PC-9 (cell line): ENCODE measurements around the gene B3GAT1.

Experiments used
- EZH2 ChIP-seq: fragments of 200-600 bp; sonication (generic); IDR thresholded peaks from 2 replicates; pipeline ENCODE4 v1.8.0; 2017; ENCODE audit warnings: antibody characterized with exemption, low read depth
- TF ChIP-seq, protein P1 (sequence below): fragments of 200-600 bp; sonication (generic); conservative IDR thresholded peaks from 2 replicates; pipeline ENCODE4 v1.6.1; 2017; ENCODE audit warnings: mixed run types, antibody characterized with exemption, mild to moderate bottlenecking, moderate library complexity

DNA sequence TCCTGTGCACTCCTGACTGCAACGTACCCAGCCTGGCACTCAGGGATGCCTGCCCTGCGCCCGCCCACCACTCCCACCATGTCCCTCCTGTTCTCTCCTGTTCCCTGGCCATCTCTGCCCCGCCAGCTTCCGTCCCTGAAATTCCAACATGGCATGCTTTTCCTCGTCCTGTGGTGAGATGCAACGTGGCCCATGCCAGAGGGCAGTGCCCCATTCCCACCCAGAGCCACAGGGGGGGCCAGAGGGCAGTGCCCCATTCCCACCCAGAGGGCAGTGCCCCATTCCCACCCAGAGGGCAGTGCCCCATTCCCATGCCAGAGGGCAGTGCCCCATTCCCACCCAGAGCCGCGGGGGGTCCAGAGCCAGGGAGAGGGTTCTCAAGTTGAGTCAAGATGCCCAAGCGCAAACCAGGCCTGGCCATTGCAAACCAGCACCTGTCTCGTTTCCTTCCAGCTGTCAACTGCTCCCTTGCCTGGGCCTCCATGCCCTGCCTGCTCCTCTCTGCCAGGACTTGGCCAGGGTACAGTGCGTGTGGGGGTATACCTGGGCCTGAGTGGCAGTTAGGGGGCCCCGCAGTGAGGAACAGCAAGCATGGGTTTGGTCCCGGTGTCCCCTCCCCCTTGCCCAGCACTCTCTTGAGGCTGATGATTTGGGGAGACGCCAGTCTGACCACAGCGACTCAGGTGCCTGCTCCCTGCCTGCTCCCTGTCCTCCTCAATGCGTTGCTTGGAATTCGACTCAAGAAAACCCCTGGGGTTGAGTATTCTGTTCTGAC is 14.6 kb downstream of the B3GAT1 start:
- TF ChIP-seq, protein P1, sequence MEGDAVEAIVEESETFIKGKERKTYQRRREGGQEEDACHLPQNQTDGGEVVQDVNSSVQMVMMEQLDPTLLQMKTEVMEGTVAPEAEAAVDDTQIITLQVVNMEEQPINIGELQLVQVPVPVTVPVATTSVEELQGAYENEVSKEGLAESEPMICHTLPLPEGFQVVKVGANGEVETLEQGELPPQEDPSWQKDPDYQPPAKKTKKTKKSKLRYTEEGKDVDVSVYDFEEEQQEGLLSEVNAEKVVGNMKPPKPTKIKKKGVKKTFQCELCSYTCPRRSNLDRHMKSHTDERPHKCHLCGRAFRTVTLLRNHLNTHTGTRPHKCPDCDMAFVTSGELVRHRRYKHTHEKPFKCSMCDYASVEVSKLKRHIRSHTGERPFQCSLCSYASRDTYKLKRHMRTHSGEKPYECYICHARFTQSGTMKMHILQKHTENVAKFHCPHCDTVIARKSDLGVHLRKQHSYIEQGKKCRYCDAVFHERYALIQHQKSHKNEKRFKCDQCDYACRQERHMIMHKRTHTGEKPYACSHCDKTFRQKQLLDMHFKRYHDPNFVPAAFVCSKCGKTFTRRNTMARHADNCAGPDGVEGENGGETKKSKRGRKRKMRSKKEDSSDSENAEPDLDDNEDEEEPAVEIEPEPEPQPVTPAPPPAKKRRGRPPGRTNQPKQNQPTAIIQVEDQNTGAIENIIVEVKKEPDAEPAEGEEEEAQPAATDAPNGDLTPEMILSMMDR = no peak
- TF ChIP-seq EZH2 = no peak
